OCI-LY3 (cell line): ENCODE data around the gene TAF4.

Experiments used
- EZH2phosphoT487 ChIP-seq: fragments of 200-600 bp; shearing (Covaris generic); IDR thresholded peaks from 2 replicates; pipeline ENCODE4 v1.6.1; 2018; ENCODE audit warnings: antibody characterized with exemption, mixed run types, low read depth
- TF ChIP-seq, protein P1 (sequence below): fragments of 200-600, 300-600 bp; sonication (generic); IDR thresholded peaks from 2 replicates; pipeline ENCODE4 v1.5.1; 2014; ENCODE audit warnings: antibody characterized with exemption, low read length, low read depth

DNA sequence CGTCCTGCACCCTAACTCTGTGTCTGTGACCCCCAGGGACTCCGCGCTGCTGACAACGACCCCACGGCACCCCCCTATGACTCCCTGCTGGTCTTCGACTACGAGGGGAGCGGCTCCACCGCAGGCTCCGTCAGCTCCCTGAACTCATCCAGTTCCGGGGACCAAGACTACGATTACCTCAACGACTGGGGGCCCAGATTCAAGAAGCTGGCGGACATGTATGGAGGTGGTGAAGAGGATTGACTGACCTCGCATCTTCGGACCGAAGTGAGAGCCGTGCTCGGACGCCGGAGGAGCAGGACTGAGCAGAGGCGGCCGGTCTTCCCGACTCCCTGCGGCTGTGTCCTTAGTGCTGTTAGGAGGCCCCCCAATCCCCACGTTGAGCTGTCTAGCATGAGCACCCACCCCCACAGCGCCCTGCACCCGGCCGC lies 129.0 kb downstream of the TAF4 start:
- TF ChIP-seq, protein P1, sequence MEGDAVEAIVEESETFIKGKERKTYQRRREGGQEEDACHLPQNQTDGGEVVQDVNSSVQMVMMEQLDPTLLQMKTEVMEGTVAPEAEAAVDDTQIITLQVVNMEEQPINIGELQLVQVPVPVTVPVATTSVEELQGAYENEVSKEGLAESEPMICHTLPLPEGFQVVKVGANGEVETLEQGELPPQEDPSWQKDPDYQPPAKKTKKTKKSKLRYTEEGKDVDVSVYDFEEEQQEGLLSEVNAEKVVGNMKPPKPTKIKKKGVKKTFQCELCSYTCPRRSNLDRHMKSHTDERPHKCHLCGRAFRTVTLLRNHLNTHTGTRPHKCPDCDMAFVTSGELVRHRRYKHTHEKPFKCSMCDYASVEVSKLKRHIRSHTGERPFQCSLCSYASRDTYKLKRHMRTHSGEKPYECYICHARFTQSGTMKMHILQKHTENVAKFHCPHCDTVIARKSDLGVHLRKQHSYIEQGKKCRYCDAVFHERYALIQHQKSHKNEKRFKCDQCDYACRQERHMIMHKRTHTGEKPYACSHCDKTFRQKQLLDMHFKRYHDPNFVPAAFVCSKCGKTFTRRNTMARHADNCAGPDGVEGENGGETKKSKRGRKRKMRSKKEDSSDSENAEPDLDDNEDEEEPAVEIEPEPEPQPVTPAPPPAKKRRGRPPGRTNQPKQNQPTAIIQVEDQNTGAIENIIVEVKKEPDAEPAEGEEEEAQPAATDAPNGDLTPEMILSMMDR: no peak
- no peak for TF ChIP-seq EZH2phosphoT487
